T-helper 2 cell (primary cell): ENCODE measurements around the gene SYT15B.
"Not testable (repeated sequence)": the region's sequence is repeated elsewhere in the genome, so short reads cannot be mapped to it uniquely, and the experiment has no call there.

Experiments
- DNase-seq, 5 experiments: peaks; one replicate each; pipeline versions ENCODE4 v3.0.0 to v3.0.0-alpha.2; 2012 to 2022

The SYT15B gene

GRCh38 chr10:47725047-47725446 is 38.3 kb downstream of the SYT15B start:
- not testable (repeated sequence) for DNase-seq

GRCh38 chr10:47724119-47724518 is 39.3 kb downstream of the SYT15B start:
- DNase-seq = not testable (repeated sequence)

GRCh38 chr10:47723362-47723761 is 40.0 kb downstream of the SYT15B start:
- not testable (repeated sequence) for DNase-seq

GRCh38 chr10:47717011-47717769 is 46.2 kb downstream of the SYT15B start:
- DNase-seq = not testable (repeated sequence)
